GM10266 (cell line): ENCODE data around the gene CBX2.

ENCODE experiments used
- DNase-seq: peaks from one replicate; pipeline ENCODE4 v3.0.0; 2012; ENCODE audit errors: extremely low spot score
- TF ChIP-seq, protein P1 (sequence below): IDR thresholded peaks from 2 replicates; pipeline ENCODE4 v1.5.1; 2012; ENCODE audit warnings: mild to moderate bottlenecking, low read depth; ENCODE audit not compliant: control insufficient read depth, insufficient read depth; ENCODE audit errors: missing control alignments

CBX2 gene

DNA sequence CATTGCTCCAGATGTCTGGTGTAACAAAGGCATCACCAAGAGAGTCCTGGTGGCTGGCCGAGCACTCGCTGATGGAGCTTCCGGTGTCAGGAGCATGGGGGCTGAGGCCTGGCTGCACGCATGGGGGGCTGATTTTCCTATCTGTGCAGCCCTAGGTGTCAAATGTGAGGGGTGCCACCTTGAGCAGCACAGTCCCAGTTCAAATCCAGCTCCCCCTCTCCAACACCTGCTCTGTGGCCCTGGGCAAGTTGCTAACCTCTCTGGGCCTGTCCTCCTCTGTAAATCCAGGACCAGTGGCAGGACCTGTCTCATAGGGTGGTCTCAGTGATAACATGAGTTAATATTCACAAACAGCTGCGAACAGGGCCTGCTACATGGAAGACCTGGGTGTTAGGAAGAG is 34.3 kb upstream of the CBX2 start:
- TF ChIP-seq, protein P1, sequence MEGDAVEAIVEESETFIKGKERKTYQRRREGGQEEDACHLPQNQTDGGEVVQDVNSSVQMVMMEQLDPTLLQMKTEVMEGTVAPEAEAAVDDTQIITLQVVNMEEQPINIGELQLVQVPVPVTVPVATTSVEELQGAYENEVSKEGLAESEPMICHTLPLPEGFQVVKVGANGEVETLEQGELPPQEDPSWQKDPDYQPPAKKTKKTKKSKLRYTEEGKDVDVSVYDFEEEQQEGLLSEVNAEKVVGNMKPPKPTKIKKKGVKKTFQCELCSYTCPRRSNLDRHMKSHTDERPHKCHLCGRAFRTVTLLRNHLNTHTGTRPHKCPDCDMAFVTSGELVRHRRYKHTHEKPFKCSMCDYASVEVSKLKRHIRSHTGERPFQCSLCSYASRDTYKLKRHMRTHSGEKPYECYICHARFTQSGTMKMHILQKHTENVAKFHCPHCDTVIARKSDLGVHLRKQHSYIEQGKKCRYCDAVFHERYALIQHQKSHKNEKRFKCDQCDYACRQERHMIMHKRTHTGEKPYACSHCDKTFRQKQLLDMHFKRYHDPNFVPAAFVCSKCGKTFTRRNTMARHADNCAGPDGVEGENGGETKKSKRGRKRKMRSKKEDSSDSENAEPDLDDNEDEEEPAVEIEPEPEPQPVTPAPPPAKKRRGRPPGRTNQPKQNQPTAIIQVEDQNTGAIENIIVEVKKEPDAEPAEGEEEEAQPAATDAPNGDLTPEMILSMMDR, result no peak
- DNase-seq, result no peak

DNA sequence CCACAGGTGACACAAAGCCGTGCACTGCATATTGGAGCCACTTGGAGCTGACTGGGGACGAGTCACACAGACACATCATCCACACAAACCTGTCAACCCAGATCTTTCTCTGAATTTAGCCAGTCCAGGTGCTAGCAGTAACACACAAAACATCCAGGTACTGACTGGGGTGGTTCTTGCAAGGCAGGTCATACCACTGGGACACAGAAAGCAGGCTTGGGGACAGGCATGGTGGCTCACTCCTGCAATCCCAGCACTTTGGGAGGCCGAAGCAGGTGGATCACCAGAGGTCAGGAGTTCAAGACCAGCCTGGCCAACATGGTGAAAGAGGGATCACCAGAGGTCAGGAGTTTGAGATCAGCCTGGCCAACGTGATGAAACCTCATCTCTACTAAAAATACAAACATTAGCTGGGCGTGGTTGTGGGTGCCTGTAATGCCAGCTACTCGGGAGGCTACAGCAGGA is 32.3 kb upstream of the CBX2 start:
- TF ChIP-seq, protein P1, result no peak
- no peak for DNase-seq

DNA sequence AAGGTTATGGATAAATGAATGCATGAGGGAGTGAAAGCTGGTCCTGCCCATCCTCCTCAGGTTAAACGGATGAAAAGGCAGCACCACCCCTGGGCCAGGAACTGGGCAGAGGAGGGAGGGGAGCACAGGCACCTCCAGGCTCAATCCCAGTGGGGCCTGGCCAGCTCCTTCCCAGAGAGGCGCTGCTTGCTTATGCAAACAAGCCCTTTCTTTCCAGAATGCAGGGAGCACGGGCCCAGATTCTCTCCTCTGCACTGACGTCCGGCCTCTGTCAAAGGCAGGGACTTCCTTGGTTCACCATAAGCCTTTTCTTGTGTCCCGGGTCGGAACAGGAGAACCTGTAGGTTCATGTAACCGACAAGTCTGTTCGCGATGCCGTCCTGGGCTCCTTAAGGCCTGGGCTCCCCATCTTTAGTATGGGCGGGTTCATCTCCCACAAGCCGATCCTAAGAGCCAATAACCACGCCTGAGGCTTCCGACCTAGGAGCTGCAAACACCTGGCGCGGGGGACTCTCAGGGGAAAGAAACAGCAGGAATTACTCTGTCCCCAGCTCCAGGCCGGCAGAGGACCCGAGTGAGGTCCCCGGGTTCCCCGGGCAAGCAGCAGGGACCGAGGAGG is 30.9 kb upstream of the CBX2 start:
- TF ChIP-seq, protein P1, result no peak
- no peak for DNase-seq

DNA sequence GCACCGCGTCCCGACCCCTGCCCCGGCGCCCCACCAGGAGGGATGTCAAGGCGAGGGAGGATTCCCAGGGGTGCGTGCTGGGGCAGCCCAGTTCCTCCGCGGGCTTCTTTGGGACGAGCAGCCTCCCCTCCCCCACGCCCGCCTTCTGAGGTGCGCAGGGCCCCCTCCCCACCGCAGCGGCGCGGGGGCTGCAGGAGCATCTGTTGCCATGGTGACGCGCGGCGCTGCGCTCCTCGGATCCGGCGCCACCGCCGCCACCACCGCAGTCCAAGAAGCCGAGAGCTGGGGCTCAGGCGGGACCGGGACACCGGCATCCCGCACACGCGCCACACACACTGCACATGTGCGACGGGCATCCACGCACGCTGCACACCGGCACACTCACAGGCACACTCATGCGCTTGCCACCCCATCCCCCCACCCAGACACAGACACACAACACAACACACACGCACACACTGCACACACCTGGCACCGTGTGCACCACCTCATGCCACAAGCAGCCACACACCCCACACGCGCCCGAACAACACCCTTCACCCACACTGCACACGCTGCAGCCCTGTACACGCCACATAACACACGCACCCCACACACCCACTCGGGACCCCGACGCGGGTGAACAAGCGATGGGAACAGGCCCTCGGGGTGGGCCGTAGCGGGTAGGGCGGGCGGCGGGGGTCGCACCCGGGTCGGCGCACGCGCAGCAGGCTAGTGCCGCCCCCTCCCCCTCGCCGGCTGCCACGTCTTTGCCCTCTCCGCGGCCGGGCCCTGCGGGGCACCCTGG is 30.2 kb upstream of the CBX2 start:
- DNase-seq, result no peak
- TF ChIP-seq, protein P1, result no peak

DNA sequence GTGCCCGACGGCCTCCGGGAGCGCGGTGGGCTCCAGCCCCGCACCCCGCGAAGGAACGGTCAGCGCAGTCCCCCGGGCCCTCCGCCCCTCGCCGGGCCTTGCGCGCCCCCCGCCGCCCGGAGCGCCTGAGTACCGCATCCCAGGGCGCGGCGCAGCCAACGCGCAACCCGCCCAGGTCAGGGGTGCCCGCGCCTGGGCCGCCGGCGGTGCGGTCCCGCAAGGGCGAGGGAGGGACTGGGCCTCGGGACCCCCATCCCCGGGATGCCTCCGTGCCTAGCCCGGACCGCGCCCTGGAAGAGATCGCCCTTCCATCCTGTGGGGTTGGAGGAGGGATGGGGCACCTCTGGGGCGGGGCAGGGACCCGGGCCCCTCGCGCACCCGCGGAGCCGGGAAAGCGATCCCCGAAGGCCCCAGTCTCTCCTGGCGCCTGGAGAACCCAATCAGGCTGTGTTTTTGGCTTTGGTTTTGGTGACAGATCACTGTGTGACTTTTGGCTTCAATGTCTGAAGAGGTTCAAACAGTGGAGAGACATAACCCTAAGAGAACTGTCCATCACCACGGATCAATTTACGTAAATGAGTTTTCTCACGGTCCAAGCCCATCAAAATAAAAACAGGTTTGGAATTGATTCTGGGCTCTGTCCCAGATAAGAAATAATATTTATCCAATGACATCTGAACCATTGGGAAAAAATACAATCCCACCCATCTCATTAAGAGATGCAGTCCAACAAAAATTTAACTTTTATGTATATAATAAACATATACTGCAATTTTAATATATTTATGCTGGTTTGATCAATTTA is 29.5 kb upstream of the CBX2 start:
- DNase-seq, result no peak
- TF ChIP-seq, protein P1, result no peak

DNA sequence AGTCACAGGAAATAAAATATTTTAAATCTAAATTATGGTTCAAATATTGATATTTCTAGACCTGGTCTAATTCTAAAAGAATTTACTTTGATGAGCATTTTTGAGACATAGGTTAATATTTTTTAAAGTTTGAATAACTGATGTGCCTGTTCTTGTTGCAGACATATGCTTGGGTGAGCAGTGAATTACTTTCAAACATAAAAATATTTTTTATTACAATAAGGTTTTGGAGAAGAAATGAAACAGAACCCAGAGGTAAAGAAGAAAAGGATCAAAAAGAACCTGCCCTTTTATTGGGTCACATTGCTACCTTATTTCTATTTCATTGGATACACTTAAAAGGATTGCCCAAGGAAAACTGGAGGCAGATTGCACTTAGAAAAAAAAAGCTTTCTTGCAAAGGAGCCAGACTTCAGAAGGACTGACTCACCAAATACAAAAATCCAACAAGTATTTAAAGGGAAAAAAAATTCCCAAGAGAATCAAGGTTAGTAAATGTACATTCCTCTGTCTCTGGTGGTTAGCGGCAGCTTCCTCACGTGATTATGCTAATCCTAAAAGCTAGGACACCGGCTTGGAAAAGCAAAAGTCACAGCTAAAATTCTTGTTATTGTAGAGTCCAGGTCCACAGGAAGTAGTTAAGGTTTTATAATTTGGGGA is 28.7 kb upstream of the CBX2 start:
- TF ChIP-seq, protein P1, result no peak
- no peak for DNase-seq

DNA sequence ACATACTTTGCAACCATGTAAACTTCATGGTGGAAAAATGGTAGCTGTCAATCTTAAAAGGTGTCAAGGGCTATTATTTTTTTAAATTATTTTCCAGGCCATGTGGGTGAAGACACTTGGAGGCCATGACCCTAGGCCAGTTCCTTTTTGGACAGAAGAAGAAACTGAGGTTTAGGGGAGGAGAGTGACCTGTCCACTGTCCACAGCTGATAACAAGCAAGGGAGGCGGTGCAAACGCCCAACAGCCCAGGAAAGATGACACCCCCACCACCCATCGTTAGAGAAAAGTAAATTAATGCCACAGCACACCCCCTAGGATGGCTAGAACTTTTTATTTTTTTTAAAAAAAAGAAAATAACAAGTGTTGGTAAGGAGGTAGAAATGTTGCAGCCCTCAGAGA is 28.0 kb upstream of the CBX2 start:
- TF ChIP-seq, protein P1, result no peak
- DNase-seq, result no peak
